Trophoblast cell (in vitro differentiated cells and primary cell): ENCODE data around the gene STOML1.
A peak's percentile ranks its signal among the peaks of the same experiment; 100 is the strongest.

Experiments used
- DNase-seq, 2 donors: peaks; one replicate each; pipeline ENCODE4 v3.0.0-alpha.2; 2016
- H2AFZ ChIP-seq: 2 replicates; pipeline ENCODE4 v1.6.1; 2013; ENCODE audit warnings: low read length, moderate library complexity, mild to moderate bottlenecking; ENCODE audit not compliant: insufficient read depth, poor library complexity
- H2AK5ac ChIP-seq: 2 replicates; pipeline ENCODE4 v1.6.1; 2013; ENCODE audit warnings: mild to moderate bottlenecking, low read length
- H2BK120ac ChIP-seq: 2 replicates; pipeline ENCODE4 v1.6.1; 2013; ENCODE audit warnings: low read length, mild to moderate bottlenecking, moderate library complexity; ENCODE audit not compliant: insufficient read depth, poor library complexity
- H2BK12ac ChIP-seq: 2 replicates; pipeline ENCODE4 v1.6.1; 2013; ENCODE audit warnings: mild to moderate bottlenecking, low read length, moderate library complexity
- H2BK5ac ChIP-seq: 2 replicates; pipeline ENCODE4 v1.6.1; 2013; ENCODE audit warnings: low read length, low read depth, moderate library complexity, mild to moderate bottlenecking; ENCODE audit not compliant: poor library complexity
- H3K14ac ChIP-seq: 2 replicates; pipeline ENCODE4 v1.6.1; 2013; ENCODE audit warnings: mild to moderate bottlenecking, low read length
- H3K18ac ChIP-seq: 2 replicates; pipeline ENCODE4 v1.6.1; 2013; ENCODE audit warnings: mild to moderate bottlenecking, low read length
- H3K23ac ChIP-seq: 2 replicates; pipeline ENCODE4 v1.6.1; 2013; ENCODE audit warnings: low read length
- H3K27ac ChIP-seq: 2 replicates; pipeline ENCODE4 v1.5.1; 2013; ENCODE audit warnings: low read depth, mild to moderate bottlenecking, inconsistent platforms, low read length, moderate library complexity
- H3K27me3 ChIP-seq: 2 replicates; pipeline ENCODE4 v1.6.1; 2013; ENCODE audit warnings: inconsistent platforms, mild to moderate bottlenecking, low read length, moderate library complexity; ENCODE audit not compliant: insufficient read depth
- H3K36me3 ChIP-seq, 2 experiments: 1 replicate in 1 of 2; 2 replicates in 1 of 2; pipeline ENCODE4 v1.6.1; 2013; ENCODE audit warnings: low read length in 2 of 2, mild to moderate bottlenecking in 2 of 2, moderate library complexity in 1 of 2; ENCODE audit not compliant: insufficient read depth in 2 of 2, control insufficient read depth in 1 of 2
- H3K4ac ChIP-seq: 2 replicates; pipeline ENCODE4 v1.6.1; 2013; ENCODE audit warnings: low read depth, mild to moderate bottlenecking, low read length, moderate library complexity
- H3K4me1 ChIP-seq, 2 experiments: 1 replicate in 1 of 2; 2 replicates in 1 of 2; pipeline ENCODE4 v1.6.1; 2013; ENCODE audit warnings: low read length in 2 of 2, mild to moderate bottlenecking in 2 of 2, moderate library complexity in 1 of 2; ENCODE audit not compliant: insufficient read depth in 2 of 2, control insufficient read depth in 1 of 2
- H3K4me2 ChIP-seq: 2 replicates; pipeline ENCODE4 v1.6.1; 2013; ENCODE audit warnings: inconsistent platforms, mild to moderate bottlenecking, low read length, moderate library complexity
- H3K4me3 ChIP-seq: 2 replicates; pipeline ENCODE4 v1.5.1; 2013; ENCODE audit warnings: mild to moderate bottlenecking, low read depth, low read length, inconsistent platforms
- H3K79me1 ChIP-seq: one replicate; pipeline ENCODE4 v1.6.1; 2013; ENCODE audit warnings: low read length
- H3K79me2 ChIP-seq: 2 replicates; pipeline ENCODE4 v1.6.1; 2013; ENCODE audit warnings: low read length, mild to moderate bottlenecking; ENCODE audit not compliant: control insufficient read depth, insufficient read depth, poor library complexity
- H3K9ac ChIP-seq: 2 replicates; pipeline ENCODE4 v1.6.1; 2013; ENCODE audit warnings: mild to moderate bottlenecking, low read length
- H3K9me3 ChIP-seq: 2 replicates; pipeline ENCODE4 v1.6.1; 2013; ENCODE audit warnings: low read depth, mild to moderate bottlenecking, control low read depth, inconsistent platforms, low read length; ENCODE audit not compliant: insufficient read depth
- H4K12ac ChIP-seq: 2 replicates; pipeline ENCODE4 v1.6.1; 2013; ENCODE audit warnings: low read depth, mild to moderate bottlenecking, low read length, moderate library complexity
- H4K8ac ChIP-seq: 2 replicates; pipeline ENCODE4 v1.6.1; 2013; ENCODE audit warnings: low read depth, mild to moderate bottlenecking, low read length, moderate library complexity
- H4K91ac ChIP-seq: one replicate; pipeline ENCODE4 v1.6.1; 2013; ENCODE audit warnings: low read depth, mild to moderate bottlenecking, low read length, moderate library complexity
- WGBS: extraction: QIAGEN DNeasy Blood & Tissue Kit; methylation state at CpG from one replicate; pipeline ENCODE4 v1.1.7; 2013; ENCODE audit warnings: missing lambda C conversion rate; ENCODE audit not compliant: insufficient read length, insufficient coverage; ENCODE audit errors: extremely low coverage; 5-methylcytosine and 5-hydroxymethylcytosine counted together

Gene STOML1

GRCh38 chr15:73950831-73951561, 41.1 kb downstream of the STOML1 start:
- Histone ChIP-seq H4K12ac (no peak overlapping the region), H3K18ac (no peak overlapping the region), H2BK5ac (no peak overlapping the region), H2BK12ac (no peak overlapping the region), H4K91ac (no peak overlapping the region), H3K36me3 (peaks cover 5 to 8% of the 10 kb centered on the region in 2 experiments), H3K4me3 (no peak overlapping the region), H3K27me3 (no peaks in the 10 kb centered on the region), H3K4me1 (peaks cover 7 to 8% of the 10 kb centered on the region in 2 experiments), H3K9me3 (peaks cover 2% of the 10 kb centered on the region), H3K4me2 (no peak overlapping the region), H3K23ac (no peak overlapping the region), H2BK120ac (no peak overlapping the region), H3K27ac (peak overlapping the region; percentile 70), H3K79me2 (no peaks in the 10 kb centered on the region), H3K14ac (no peak overlapping the region), H3K9ac (no peak overlapping the region), H2AFZ (no peak overlapping the region), H3K79me1 (peaks cover 7% of the 10 kb centered on the region), H4K8ac (no peak overlapping the region), H2AK5ac (no peak overlapping the region), H3K4ac (no peak overlapping the region)
- peak; percentile 69 to 75 for DNase-seq
- WGBS = no CpG with 5 or more reads among the region's 15 CpGs

GRCh38 chr15:73950479-73950830, 41.6 kb downstream of the STOML1 start:
- Histone ChIP-seq H4K12ac (no peak overlapping the region), H3K4me2 (no peak overlapping the region), H2AK5ac (no peak overlapping the region), H3K4me1 (peaks cover 7 to 8% of the 10 kb centered on the region in 2 experiments), H3K23ac (no peak overlapping the region), H2BK5ac (no peak overlapping the region), H3K79me2 (no peaks in the 10 kb centered on the region), H3K27me3 (no peaks in the 10 kb centered on the region), H3K4ac (no peak overlapping the region), H2BK120ac (no peak overlapping the region), H4K8ac (no peak overlapping the region), H4K91ac (peak overlapping the region; percentile 38), H3K18ac (no peak overlapping the region), H2AFZ (no peak overlapping the region), H3K27ac (no peak overlapping the region), H3K9me3 (peaks cover 2% of the 10 kb centered on the region), H2BK12ac (peak overlapping the region; percentile 7), H3K36me3 (peaks cover 5 to 8% of the 10 kb centered on the region in 2 experiments), H3K79me1 (peaks cover 9% of the 10 kb centered on the region), H3K14ac (peak overlapping the region; percentile 4), H3K9ac (peak overlapping the region; percentile 49), H3K4me3 (no peak overlapping the region)
- no peak for DNase-seq

GRCh38 chr15:73949496-73949895, 42.6 kb downstream of the STOML1 start:
- Histone ChIP-seq H2BK120ac (no peak overlapping the region), H4K91ac (no peak overlapping the region), H3K27me3 (no peaks in the 10 kb centered on the region), H2AFZ (no peak overlapping the region), H3K9ac (no peak overlapping the region), H3K4ac (no peak overlapping the region), H2AK5ac (no peak overlapping the region), H2BK5ac (no peak overlapping the region), H3K79me1 (peaks cover 12% of the 10 kb centered on the region), H3K14ac (no peak overlapping the region), H3K18ac (no peak overlapping the region), H3K9me3 (peaks cover 2% of the 10 kb centered on the region), H4K8ac (no peak overlapping the region), H3K4me3 (no peak overlapping the region), H3K4me2 (no peak overlapping the region), H3K36me3 (peaks cover 5 to 8% of the 10 kb centered on the region in 2 experiments), H2BK12ac (no peak overlapping the region), H3K4me1 (peaks cover 16% of the 10 kb centered on the region in 2 experiments), H4K12ac (no peak overlapping the region), H3K79me2 (no peaks in the 10 kb centered on the region), H3K27ac (no peak overlapping the region), H3K23ac (no peak overlapping the region)
- no CpG with 5 or more reads among the region's 10 CpGs for WGBS
- no peak for DNase-seq

- H4K91ac ChIP-seq = no peak overlapping the region
- H3K79me2 ChIP-seq = peaks cover 4% of the 10 kb centered on the region
- no peak overlapping the region for H3K9ac ChIP-seq
- peaks cover 2% of the 10 kb centered on the region for H3K9me3 ChIP-seq
- no CpG with 5 or more reads among the region's 4 CpGs for WGBS
- no peak overlapping the region for H3K4me2 ChIP-seq
- no peak overlapping the region for H4K12ac ChIP-seq
- no peak overlapping the region for H3K4me3 ChIP-seq
- H2AK5ac ChIP-seq = no peak overlapping the region
- no peak overlapping the region for H3K18ac ChIP-seq
- H4K8ac ChIP-seq = no peak overlapping the region
- no peak overlapping the region for H2BK120ac ChIP-seq
- no peak for DNase-seq
- no peak overlapping the region for H2AFZ ChIP-seq
- H3K27me3 ChIP-seq = no peaks in the 10 kb centered on the region
- no peak overlapping the region for H3K14ac ChIP-seq
- H3K36me3 ChIP-seq = peaks cover 5 to 8% of the 10 kb centered on the region in 2 experiments
- H2BK12ac ChIP-seq = no peak overlapping the region
- H3K23ac ChIP-seq = no peak overlapping the region
- H3K4me1 ChIP-seq = peaks cover 21% of the 10 kb centered on the region in 2 experiments
- peaks cover 17% of the 10 kb centered on the region for H3K79me1 ChIP-seq
- no peak overlapping the region for H3K4ac ChIP-seq
- no peak overlapping the region for H3K27ac ChIP-seq
- H2BK5ac ChIP-seq = no peak overlapping the region
Observed at GRCh38 chr15:73948982-73949381, 43.1 kb downstream of the STOML1 start.
